ENCODE results near the gene C16orf92.

The C16orf92 gene

GRCh38 chr16:30030841-30031413, 7.9 kb downstream of the C16orf92 start, which contains the start of gene TLCD3B:
TSS of gene TLCD3B (minus strand) at chr16:30031271. CDS start at chr16:30030527, 744 bp downstream.
- Histone ChIP-seq H3K18ac (ENCODE audit: low read length) (no peak within 1 kb of the TSS), H2BK120ac (ENCODE audit: low read depth, low read length) (no peak within 1 kb of the TSS), H3K23ac (ENCODE audit: low read length) (no peak within 1 kb of the TSS), H3K79me2 (ENCODE audit: control insufficient read depth, insufficient read depth, low read length) (no peaks in the 10 kb centered on the region), H3K4me3 (ENCODE audit: low read length) (peak within 1 kb of the TSS; percentile 16), H4K5ac (ENCODE audit: low read length) (no peak within 1 kb of the TSS), H4K8ac (ENCODE audit: low read depth, low read length) (no peak within 1 kb of the TSS), H2BK5ac (ENCODE audit: low read length) (no peak within 1 kb of the TSS), H3K79me1 (ENCODE audit: low read length) (no peaks in the 10 kb centered on the region), H3K9ac (ENCODE audit: low read length) (peak within 1 kb of the TSS; percentile 56), H2AK5ac (ENCODE audit: low read length) (no peak within 1 kb of the TSS), H3K4me1 (ENCODE audit: control insufficient read depth, low read depth, low read length) (peaks cover 5% of the 10 kb centered on the region), H3K56ac (ENCODE audit: low read length) (peak within 1 kb of the TSS; percentile 85), H3K4me2 (ENCODE audit: low read length) (peak within 1 kb of the TSS; percentile 45), H2BK15ac (replicated peaks; ENCODE audit: low read depth) (no peak within 1 kb of the TSS), H3K27ac (ENCODE audit: low read depth, low read length) (no peak within 1 kb of the TSS), H3K36me3 (ENCODE audit: control insufficient read depth, insufficient read depth, low read length) (no peaks in the 10 kb centered on the region), H3K27me3 (ENCODE audit: insufficient read depth, low read length, poor library complexity) (no peaks in the 10 kb centered on the region), H3K4ac (ENCODE audit: low read depth, low read length) (peak within 1 kb of the TSS; percentile 21)
- peak; percentile 58 for DNase-seq
- no CpG with 5 or more reads among the region's 27 CpGs for WGBS (ENCODE audit: extremely low coverage, insufficient coverage, low lambda C conversion rate)

DNA sequence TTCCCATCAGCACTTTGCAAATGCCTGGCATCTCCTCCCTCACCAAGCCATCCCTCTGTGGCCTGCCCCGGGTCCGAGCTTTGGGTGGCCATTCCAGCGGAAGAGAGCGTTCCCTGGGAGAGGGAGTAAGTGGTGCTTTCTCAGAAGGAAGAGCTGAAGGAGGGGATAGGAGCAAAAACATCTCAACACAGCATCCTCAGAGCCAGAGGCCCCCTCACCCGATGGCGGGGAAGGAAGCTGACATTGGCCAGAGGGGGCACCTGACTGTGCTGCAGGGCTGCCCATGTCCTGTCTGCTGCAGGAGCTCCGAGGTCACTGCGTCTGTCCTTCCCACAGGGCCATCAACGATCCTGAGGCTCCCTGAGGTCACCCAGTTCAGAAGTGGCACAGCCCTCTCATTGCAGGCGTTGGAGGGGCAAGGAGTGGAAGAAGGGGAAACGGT, 8.5 kb downstream of the C16orf92 start:
- DNase-seq: no peak

GRCh38 chr16:30032083-30032819, 9.3 kb downstream of the C16orf92 start:
- Histone ChIP-seq H4K8ac (ENCODE audit: low read depth, low read length) (no peak overlapping the region), H3K27ac (ENCODE audit: low read depth, low read length) (no peak overlapping the region), H2BK15ac (replicated peaks; ENCODE audit: low read depth) (no peak overlapping the region), H3K79me2 (ENCODE audit: control insufficient read depth, insufficient read depth, low read length) (no peaks in the 10 kb centered on the region), H2AK5ac (ENCODE audit: low read length) (no peak overlapping the region), H3K9ac (ENCODE audit: low read length) (no peak overlapping the region), H3K4me1 (ENCODE audit: control insufficient read depth, low read depth, low read length) (peaks cover 5% of the 10 kb centered on the region), H4K5ac (ENCODE audit: low read length) (no peak overlapping the region), H3K56ac (ENCODE audit: low read length) (no peak overlapping the region), H3K18ac (ENCODE audit: low read length) (no peak overlapping the region), H3K4ac (ENCODE audit: low read depth, low read length) (no peak overlapping the region), H3K36me3 (ENCODE audit: control insufficient read depth, insufficient read depth, low read length) (no peaks in the 10 kb centered on the region), H2BK120ac (ENCODE audit: low read depth, low read length) (no peak overlapping the region), H3K79me1 (ENCODE audit: low read length) (no peaks in the 10 kb centered on the region), H3K4me2 (ENCODE audit: low read length) (no peak overlapping the region), H2BK5ac (ENCODE audit: low read length) (no peak overlapping the region), H3K4me3 (ENCODE audit: low read length) (no peak overlapping the region), H3K27me3 (ENCODE audit: insufficient read depth, low read length, poor library complexity) (no peaks in the 10 kb centered on the region), H3K23ac (ENCODE audit: low read length) (no peak overlapping the region)
- no CpG with 5 or more reads among the region's 12 CpGs for WGBS (ENCODE audit: extremely low coverage, insufficient coverage, low lambda C conversion rate)
- peak; percentile 91 for DNase-seq

More for the DNA sequence above, 8.5 kb downstream of the C16orf92 start:
- no peaks in the 10 kb centered on the region for H3K79me1 ChIP-seq (ENCODE audit: low read length)
- H3K18ac ChIP-seq (ENCODE audit: low read length): no peak overlapping the region
- peak overlapping the region; percentile 45 for H3K4me2 ChIP-seq (ENCODE audit: low read length)
- no peak overlapping the region for H3K4ac ChIP-seq (ENCODE audit: low read depth, low read length)
- H2AK5ac ChIP-seq (ENCODE audit: low read length): no peak overlapping the region
- no peak overlapping the region for H3K23ac ChIP-seq (ENCODE audit: low read length)
- no peak overlapping the region for H3K27ac ChIP-seq (ENCODE audit: low read depth, low read length)
- no peaks in the 10 kb centered on the region for H3K79me2 ChIP-seq (ENCODE audit: control insufficient read depth, insufficient read depth, low read length)
- no peak overlapping the region for H2BK120ac ChIP-seq (ENCODE audit: low read depth, low read length)
- H4K5ac ChIP-seq (ENCODE audit: low read length): no peak overlapping the region
- no CpG with 5 or more reads among the region's 11 CpGs for WGBS (ENCODE audit: extremely low coverage, insufficient coverage, low lambda C conversion rate)
- H3K4me1 ChIP-seq (ENCODE audit: control insufficient read depth, low read depth, low read length): peaks cover 5% of the 10 kb centered on the region
- H2BK5ac ChIP-seq (ENCODE audit: low read length): no peak overlapping the region
- peak overlapping the region; percentile 85 for H3K56ac ChIP-seq (ENCODE audit: low read length)
- H4K8ac ChIP-seq (ENCODE audit: low read depth, low read length): no peak overlapping the region
- no peaks in the 10 kb centered on the region for H3K36me3 ChIP-seq (ENCODE audit: control insufficient read depth, insufficient read depth, low read length)
- no peaks in the 10 kb centered on the region for H3K27me3 ChIP-seq (ENCODE audit: insufficient read depth, low read length, poor library complexity)
- no peak overlapping the region for H3K4me3 ChIP-seq (ENCODE audit: low read length)
- no peak overlapping the region for H2BK15ac ChIP-seq (replicated peaks; ENCODE audit: low read depth)
- peak overlapping the region; percentile 39 for H3K9ac ChIP-seq (ENCODE audit: low read length)

DNA sequence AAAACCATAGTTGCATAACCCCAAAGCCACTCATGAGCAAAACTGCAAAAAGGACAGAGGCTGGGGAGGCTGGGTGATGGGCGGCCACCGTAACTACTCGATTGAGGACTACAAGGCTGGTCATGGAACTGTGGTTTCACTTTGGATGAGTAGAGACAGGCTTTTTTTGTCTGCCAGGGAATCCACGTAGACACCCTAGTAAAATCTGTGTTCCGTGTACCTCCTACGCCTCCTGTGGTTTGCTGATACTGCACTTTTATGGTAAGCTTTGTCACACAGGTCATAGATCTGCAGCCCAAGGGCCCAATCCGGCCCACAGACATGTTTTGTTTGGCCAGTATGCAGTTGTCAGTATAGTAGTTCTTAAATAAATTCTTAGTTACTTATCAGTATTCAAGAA, 10.3 kb downstream of the C16orf92 start:
- H3K4me2 ChIP-seq (ENCODE audit: low read length): no peak overlapping the region
- H3K4ac ChIP-seq (ENCODE audit: low read depth, low read length): no peak overlapping the region
- H3K56ac ChIP-seq (ENCODE audit: low read length): no peak overlapping the region
- no peak overlapping the region for H3K4me3 ChIP-seq (ENCODE audit: low read length)
- no CpG with 5 or more reads among the region's 7 CpGs for WGBS (ENCODE audit: extremely low coverage, insufficient coverage, low lambda C conversion rate)
- no peak overlapping the region for H4K8ac ChIP-seq (ENCODE audit: low read depth, low read length)
- H3K18ac ChIP-seq (ENCODE audit: low read length): no peak overlapping the region
- H3K23ac ChIP-seq (ENCODE audit: low read length): no peak overlapping the region
- peaks cover 5% of the 10 kb centered on the region for H3K4me1 ChIP-seq (ENCODE audit: control insufficient read depth, low read depth, low read length)
- H3K79me2 ChIP-seq (ENCODE audit: control insufficient read depth, insufficient read depth, low read length): no peaks in the 10 kb centered on the region
- H2BK5ac ChIP-seq (ENCODE audit: low read length): no peak overlapping the region
- no peak overlapping the region for H3K9ac ChIP-seq (ENCODE audit: low read length)
- no peak overlapping the region for H2AK5ac ChIP-seq (ENCODE audit: low read length)
- no peaks in the 10 kb centered on the region for H3K27me3 ChIP-seq (ENCODE audit: insufficient read depth, low read length, poor library complexity)
- H2BK120ac ChIP-seq (ENCODE audit: low read depth, low read length): no peak overlapping the region
- no peaks in the 10 kb centered on the region for H3K79me1 ChIP-seq (ENCODE audit: low read length)
- no peak overlapping the region for H4K5ac ChIP-seq (ENCODE audit: low read length)
- no peaks in the 10 kb centered on the region for H3K36me3 ChIP-seq (ENCODE audit: control insufficient read depth, insufficient read depth, low read length)
- no peak overlapping the region for H2BK15ac ChIP-seq (replicated peaks; ENCODE audit: low read depth)
- DNase-seq: no peak
- H3K27ac ChIP-seq (ENCODE audit: low read depth, low read length): no peak overlapping the region

DNA sequence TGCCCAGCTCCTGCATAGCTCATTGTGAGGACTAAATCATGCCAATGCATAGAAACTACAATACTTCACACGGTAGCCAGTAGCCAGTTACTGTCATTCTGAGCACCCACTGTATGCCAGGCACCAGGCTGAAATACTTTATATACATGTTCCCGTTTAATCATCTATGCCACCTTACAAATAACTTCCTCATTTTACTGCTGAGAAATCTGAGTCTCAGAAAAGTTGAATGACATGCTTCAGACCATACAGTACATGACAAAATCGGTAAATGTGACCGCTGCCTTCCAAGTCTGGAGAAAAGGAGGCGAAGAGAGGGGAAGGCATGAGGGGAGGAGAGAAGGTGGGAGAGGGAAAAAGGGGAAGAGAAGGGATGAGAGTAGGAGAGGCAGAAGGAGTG, 17.2 kb downstream of the C16orf92 start:
- no peaks in the 10 kb centered on the region for H3K79me1 ChIP-seq (ENCODE audit: low read length)
- no peak overlapping the region for H2AK5ac ChIP-seq (ENCODE audit: low read length)
- no peak overlapping the region for H4K8ac ChIP-seq (ENCODE audit: low read depth, low read length)
- no peaks in the 10 kb centered on the region for H3K4me1 ChIP-seq (ENCODE audit: control insufficient read depth, low read depth, low read length)
- no peaks in the 10 kb centered on the region for H3K27me3 ChIP-seq (ENCODE audit: insufficient read depth, low read length, poor library complexity)
- DNase-seq: no peak
- no peaks in the 10 kb centered on the region for H3K36me3 ChIP-seq (ENCODE audit: control insufficient read depth, insufficient read depth, low read length)
- WGBS (ENCODE audit: extremely low coverage, insufficient coverage, low lambda C conversion rate): no CpG with 5 or more reads among the region's 5 CpGs
- no peaks in the 10 kb centered on the region for H3K79me2 ChIP-seq (ENCODE audit: control insufficient read depth, insufficient read depth, low read length)
- H3K9ac ChIP-seq (ENCODE audit: low read length): no peak overlapping the region
- no peak overlapping the region for H3K27ac ChIP-seq (ENCODE audit: low read depth, low read length)
- no peak overlapping the region for H3K4me3 ChIP-seq (ENCODE audit: low read length)
- H3K4me2 ChIP-seq (ENCODE audit: low read length): no peak overlapping the region
- no peak overlapping the region for H3K4ac ChIP-seq (ENCODE audit: low read depth, low read length)
- H2BK15ac ChIP-seq (replicated peaks; ENCODE audit: low read depth): no peak overlapping the region
- H3K56ac ChIP-seq (ENCODE audit: low read length): no peak overlapping the region
- H2BK5ac ChIP-seq (ENCODE audit: low read length): no peak overlapping the region
- H4K5ac ChIP-seq (ENCODE audit: low read length): no peak overlapping the region
- H3K18ac ChIP-seq (ENCODE audit: low read length): no peak overlapping the region
- H2BK120ac ChIP-seq (ENCODE audit: low read depth, low read length): no peak overlapping the region
- no peak overlapping the region for H3K23ac ChIP-seq (ENCODE audit: low read length)
